Peyer's patch (tissue), 4 donors: ENCODE results near the gene SLC25A3. TPM values are rescaled to one million over a fixed set of nuclear protein-coding genes. Genes with fewer than 3 reads are reported as not detected.
"Not testable (repeated sequence)": the region's sequence is repeated elsewhere in the genome, so short reads cannot be mapped to it uniquely, and the experiment has no call there.

Experiments
- DNase-seq, 3 donors: peaks; one replicate each; pipeline ENCODE4 v3.0.0-alpha.2; 2017 to 2019
- H3K27ac ChIP-seq, 4 donors: fragments of 200-600 bp; sonication (generic); one replicate each; pipeline ENCODE4 v1.5.1; 2016 to 2019
- H3K27me3 ChIP-seq, 2 donors: fragments of 200-600 bp; sonication (generic); one replicate each; pipeline ENCODE4 v1.5.1; 2019
- H3K36me3 ChIP-seq, 3 donors: fragments of 200-600 bp; sonication (generic); one replicate each; pipeline ENCODE4 v1.5.1; 2016 to 2019
- H3K4me1 ChIP-seq, 4 donors: fragments of 200-600 bp; sonication (generic); one replicate each; pipeline ENCODE4 v1.5.1; 2016 to 2019
- H3K4me3 ChIP-seq, 4 donors: fragments of 200-600 bp; sonication (generic); 1 replicate in 3 of 4; 2 replicates in 1 of 4; pipeline ENCODE4 v1.5.1; 2016 to 2019; ENCODE audit warnings: mild to moderate bottlenecking in 1 of 4
- H3K9me3 ChIP-seq, 4 donors: fragments of 200-600 bp; sonication (generic); one replicate each; pipeline ENCODE4 v1.5.1; 2016 to 2019; ENCODE audit warnings: mild to moderate bottlenecking in 1 of 4
- POLR2A ChIP-seq, 2 donors: fragments of 450-650 bp; IDR thresholded peaks; one replicate each; pipeline ENCODE4 v1.5.1; 2017; ENCODE audit warnings: antibody characterized with exemption in 2 of 2, mild to moderate bottlenecking in 2 of 2, moderate library complexity in 2 of 2
- total RNA-seq, 4 donors: library from RNA; depleted of rRNA; stranded (reverse); fragments of >200 nt; gene quantifications; one replicate each; pipeline ENCODE4 v1.1.0, GENCODE V29; 2016
- TF ChIP-seq, protein P1 (sequence below), 6 experiments: fragments of 450-650 bp in 4 of 6; fragments of 200-600 bp in 2 of 6; sonication (generic) in 1 of 6; IDR thresholded peaks; one replicate each; pipeline ENCODE4 v1.5.1; 2017 to 2019; ENCODE audit warnings: antibody characterized with exemption in 6 of 6, mild to moderate bottlenecking in 3 of 6, moderate library complexity in 1 of 6

SLC25A3 gene
- total RNA-seq, 4 donors from 2014 or later = 300 to 805 (median 534) TPM

DNA sequence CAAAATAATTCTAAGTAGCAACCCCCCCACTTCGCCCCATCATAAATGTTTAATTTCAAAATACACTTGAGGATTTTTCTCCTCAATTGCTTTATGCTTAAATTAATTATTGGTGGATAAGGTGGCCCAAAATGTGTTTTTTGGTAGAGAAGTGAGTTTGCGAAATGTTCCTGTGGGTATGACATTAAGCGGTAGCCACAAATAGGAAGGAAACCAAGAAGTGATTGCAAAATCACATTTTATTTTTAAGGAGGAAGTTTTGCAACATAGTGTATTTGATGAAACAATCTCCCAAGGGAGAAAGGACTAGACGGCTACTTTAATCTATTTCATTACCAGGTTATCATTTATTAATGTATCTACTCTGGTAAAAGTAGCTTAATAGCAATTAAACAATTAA lies 25.5 kb downstream of the SLC25A3 start:
- Histone ChIP-seq H3K4me3 (no peak overlapping the region), H3K9me3 (no peaks in the 10 kb centered on the region), H3K4me1 (no peaks in the 10 kb centered on the region), H3K36me3 (no peaks in the 10 kb centered on the region), H3K27ac (no peak overlapping the region), H3K27me3 (no peaks in the 10 kb centered on the region)
- no peak for TF ChIP-seq POLR2A (IDR thresholded peaks at IDR 0.05)
- TF ChIP-seq, protein P1, sequence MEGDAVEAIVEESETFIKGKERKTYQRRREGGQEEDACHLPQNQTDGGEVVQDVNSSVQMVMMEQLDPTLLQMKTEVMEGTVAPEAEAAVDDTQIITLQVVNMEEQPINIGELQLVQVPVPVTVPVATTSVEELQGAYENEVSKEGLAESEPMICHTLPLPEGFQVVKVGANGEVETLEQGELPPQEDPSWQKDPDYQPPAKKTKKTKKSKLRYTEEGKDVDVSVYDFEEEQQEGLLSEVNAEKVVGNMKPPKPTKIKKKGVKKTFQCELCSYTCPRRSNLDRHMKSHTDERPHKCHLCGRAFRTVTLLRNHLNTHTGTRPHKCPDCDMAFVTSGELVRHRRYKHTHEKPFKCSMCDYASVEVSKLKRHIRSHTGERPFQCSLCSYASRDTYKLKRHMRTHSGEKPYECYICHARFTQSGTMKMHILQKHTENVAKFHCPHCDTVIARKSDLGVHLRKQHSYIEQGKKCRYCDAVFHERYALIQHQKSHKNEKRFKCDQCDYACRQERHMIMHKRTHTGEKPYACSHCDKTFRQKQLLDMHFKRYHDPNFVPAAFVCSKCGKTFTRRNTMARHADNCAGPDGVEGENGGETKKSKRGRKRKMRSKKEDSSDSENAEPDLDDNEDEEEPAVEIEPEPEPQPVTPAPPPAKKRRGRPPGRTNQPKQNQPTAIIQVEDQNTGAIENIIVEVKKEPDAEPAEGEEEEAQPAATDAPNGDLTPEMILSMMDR (IDR thresholded peaks at IDR 0.05) = no peak
- no peak for DNase-seq

DNA sequence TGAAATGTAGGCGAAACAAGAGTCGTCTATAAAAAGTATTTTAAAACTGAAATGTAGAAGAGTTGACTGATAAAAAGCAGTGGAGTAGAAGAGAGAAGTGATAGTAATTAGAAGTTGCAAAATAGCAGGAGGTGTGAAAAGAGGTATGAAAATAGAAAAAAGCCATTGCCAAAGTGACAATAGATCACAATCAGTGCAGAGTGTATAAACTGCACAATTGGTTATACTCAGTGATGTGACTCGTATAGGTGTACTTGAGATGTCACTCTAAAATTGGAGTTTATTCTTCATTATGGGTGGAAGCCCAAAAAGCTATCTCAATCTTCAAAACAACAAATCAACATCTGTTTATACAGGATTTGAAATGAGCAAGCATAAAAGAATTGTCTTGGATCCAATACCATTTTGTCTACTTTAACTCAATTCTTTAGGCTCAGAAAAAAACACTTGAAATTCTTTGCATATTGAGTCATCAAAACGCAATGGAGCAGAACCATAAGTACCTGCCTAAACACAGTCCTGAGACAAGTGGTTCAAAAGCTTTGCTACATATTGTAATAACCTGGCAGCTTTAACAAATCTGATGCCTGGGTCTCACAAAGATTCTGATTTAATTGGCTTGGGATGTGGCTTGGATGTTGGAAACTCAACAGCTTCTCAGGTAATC lies 42.3 kb downstream of the SLC25A3 start:
- TF ChIP-seq POLR2A (IDR thresholded peaks at IDR 0.05) = no peak
- TF ChIP-seq, protein P1 (IDR thresholded peaks at IDR 0.05) = no peak
- H3K36me3 ChIP-seq = no peaks in the 10 kb centered on the region
- H3K27ac ChIP-seq = no peak overlapping the region
- no peak for DNase-seq
- no peak overlapping the region for H3K4me3 ChIP-seq
- no peaks in the 10 kb centered on the region for H3K4me1 ChIP-seq
- H3K9me3 ChIP-seq = no peaks in the 10 kb centered on the region
- H3K27me3 ChIP-seq = no peaks in the 10 kb centered on the region

DNA sequence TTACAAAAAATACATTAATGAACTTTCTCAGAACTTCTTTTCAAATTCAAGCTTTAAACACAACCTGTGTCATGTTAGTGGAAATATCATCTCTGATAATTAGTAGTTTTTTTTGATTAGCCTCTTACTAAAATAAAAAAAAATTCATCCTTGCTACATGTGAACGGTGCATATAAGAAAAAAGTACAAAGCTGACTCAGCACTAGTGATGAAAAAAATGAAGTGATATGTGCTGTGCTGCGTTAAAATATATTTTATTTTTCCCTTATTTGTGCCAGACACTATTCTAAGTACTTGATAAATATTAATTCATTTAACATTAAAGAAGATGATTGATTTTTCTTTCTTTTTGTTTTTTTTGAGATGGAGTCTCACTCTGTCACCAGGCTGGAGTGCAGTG lies 43.6 kb downstream of the SLC25A3 start:
- TF ChIP-seq, protein P1 (IDR thresholded peaks at IDR 0.05) = no peak
- no peak for TF ChIP-seq POLR2A (IDR thresholded peaks at IDR 0.05)
- H3K4me1 ChIP-seq = no peaks in the 10 kb centered on the region
- DNase-seq = no peak
- no peak overlapping the region for H3K4me3 ChIP-seq
- H3K9me3 ChIP-seq = no peaks in the 10 kb centered on the region
- no peaks in the 10 kb centered on the region for H3K36me3 ChIP-seq
- no peaks in the 10 kb centered on the region for H3K27me3 ChIP-seq
- no peak overlapping the region for H3K27ac ChIP-seq

DNA sequence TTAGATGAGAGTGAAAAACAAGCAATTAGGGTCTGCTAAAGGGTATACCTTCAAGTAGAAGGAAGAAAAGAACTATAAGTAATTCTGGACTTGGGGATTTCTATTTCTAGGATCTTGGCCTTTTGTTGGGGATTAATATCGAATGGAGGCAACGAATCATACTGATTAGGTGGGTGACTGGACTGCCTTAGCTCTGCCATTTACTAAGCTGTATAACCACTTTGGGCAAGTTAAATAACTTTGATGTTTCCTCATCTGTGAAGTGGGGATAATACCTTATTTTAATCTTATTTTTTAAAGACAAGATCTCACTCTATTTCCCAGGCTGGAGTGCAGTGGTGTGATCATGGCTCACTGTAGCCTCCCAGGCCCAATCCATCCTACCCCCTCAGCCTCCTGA lies 44.5 kb downstream of the SLC25A3 start:
- Histone ChIP-seq H3K9me3 (no peaks in the 10 kb centered on the region), H3K4me1 (no peaks in the 10 kb centered on the region), H3K27ac (no peak overlapping the region), H3K4me3 (no peak overlapping the region), H3K36me3 (no peaks in the 10 kb centered on the region), H3K27me3 (no peaks in the 10 kb centered on the region)
- TF ChIP-seq, protein P1 (IDR thresholded peaks at IDR 0.05) = no peak
- TF ChIP-seq POLR2A (IDR thresholded peaks at IDR 0.05) = no peak
- no peak for DNase-seq

DNA sequence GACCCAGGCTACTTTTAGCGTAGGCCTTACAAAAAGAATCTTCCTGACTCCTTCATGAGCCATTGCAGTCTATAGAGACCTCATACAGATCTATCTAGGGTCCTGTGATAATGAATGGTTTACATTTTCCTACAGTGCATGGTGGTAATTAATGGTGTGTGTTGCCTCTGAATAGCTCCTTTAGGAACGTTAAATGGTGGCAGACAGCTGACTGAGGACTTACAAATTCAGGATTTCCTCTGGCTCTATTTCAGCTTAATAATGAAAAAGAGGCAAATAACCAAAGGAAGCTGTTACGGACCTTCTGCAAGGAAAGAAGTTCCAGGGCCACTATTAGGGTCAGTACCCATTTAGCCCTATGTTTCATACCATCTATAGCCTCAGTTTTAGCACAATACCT lies 46.0 kb downstream of the SLC25A3 start:
- Histone ChIP-seq H3K4me3 (no peak overlapping the region), H3K36me3 (no peaks in the 10 kb centered on the region), H3K27me3 (no peaks in the 10 kb centered on the region), H3K27ac (no peak overlapping the region), H3K9me3 (no peaks in the 10 kb centered on the region), H3K4me1 (no peaks in the 10 kb centered on the region)
- DNase-seq = no peak
- TF ChIP-seq, protein P1 (IDR thresholded peaks at IDR 0.05) = no peak
- no peak for TF ChIP-seq POLR2A (IDR thresholded peaks at IDR 0.05)

DNA sequence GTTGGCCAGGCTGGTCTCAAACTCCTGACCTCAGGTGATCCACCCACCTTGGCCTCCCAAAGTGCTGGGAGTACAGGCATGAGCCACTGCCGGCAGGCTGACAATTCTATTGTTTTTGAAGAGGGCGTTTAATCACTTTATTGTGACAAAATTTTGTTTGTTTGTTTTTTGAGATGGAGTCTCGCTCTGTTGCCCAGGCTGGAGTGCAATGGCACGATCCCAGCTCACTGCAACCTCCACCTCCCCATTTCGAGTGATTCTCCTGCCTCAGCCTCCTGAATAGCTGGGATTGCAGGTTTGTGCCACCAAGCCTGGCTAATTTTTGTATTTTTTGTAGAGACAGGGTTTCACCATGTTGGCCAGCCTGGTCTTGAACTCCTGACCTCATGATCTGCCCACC lies 49.3 kb downstream of the SLC25A3 start:
- peaks cover 0 to 11% (median 3%) of the 10 kb centered on the region in 4 donors for H3K4me1 ChIP-seq
- H3K27me3 ChIP-seq, H3K27ac ChIP-seq, DNase-seq, H3K36me3 ChIP-seq, H3K4me3 ChIP-seq, H3K9me3 ChIP-seq: not testable (repeated sequence)
